Activated gamma-delta T cell treated with Interleukin-2 at 50 U/mL for 16 hours (primary cell): ENCODE results near the gene SH3TC2.

Experiments
- DNase-seq: peaks from one replicate; pipeline ENCODE4 v3.0.0-alpha.2; 2020

The SH3TC2 gene

GRCh38 chr5:149027636-149028035, 35.2 kb downstream of the SH3TC2 start:
- no peak for DNase-seq

- DNase-seq = no peak
Measured at GRCh38 chr5:149024943-149025342, 37.9 kb downstream of the SH3TC2 start.

- DNase-seq = no peak
Measured at GRCh38 chr5:149024477-149024876, 38.4 kb downstream of the SH3TC2 start.

GRCh38 chr5:149022200-149022599, 40.7 kb downstream of the SH3TC2 start:
- no peak for DNase-seq

GRCh38 chr5:149019679-149020078, 43.2 kb downstream of the SH3TC2 start:
- no peak for DNase-seq

GRCh38 chr5:149018909-149019443, 43.9 kb downstream of the SH3TC2 start:
- DNase-seq = no peak

- DNase-seq = no peak
Measured at GRCh38 chr5:149017636-149018035, 45.2 kb downstream of the SH3TC2 start.

GRCh38 chr5:149015561-149015960, 47.3 kb downstream of the SH3TC2 start:
- DNase-seq = no peak

- no peak for DNase-seq
Measured at GRCh38 chr5:149015126-149015525, 47.7 kb downstream of the SH3TC2 start.

- DNase-seq = no peak
Measured at GRCh38 chr5:149014571-149015031, 48.3 kb downstream of the SH3TC2 start.

GRCh38 chr5:149013796-149014195, 49.1 kb downstream of the SH3TC2 start:
- DNase-seq = no peak

- no peak for DNase-seq
Measured at GRCh38 chr5:149012350-149012749, 50.5 kb downstream of the SH3TC2 start.

- DNase-seq = no peak
Measured at GRCh38 chr5:149011728-149012127, 51.1 kb downstream of the SH3TC2 start.

GRCh38 chr5:149011084-149011483, 51.8 kb downstream of the SH3TC2 start:
- DNase-seq = no peak

- DNase-seq = no peak
Measured at GRCh38 chr5:149007174-149007573, 55.7 kb downstream of the SH3TC2 start.

GRCh38 chr5:149006426-149006825, 56.4 kb downstream of the SH3TC2 start:
- no peak for DNase-seq

GRCh38 chr5:149005077-149005892, 57.6 kb downstream of the SH3TC2 start:
- no peak for DNase-seq

GRCh38 chr5:149004559-149004958, 58.3 kb downstream of the SH3TC2 start:
- DNase-seq = no peak

GRCh38 chr5:149002761-149003689, 59.8 kb downstream of the SH3TC2 start:
- DNase-seq = no peak

GRCh38 chr5:149002053-149002452, 60.8 kb downstream of the SH3TC2 start:
- DNase-seq = no peak

GRCh38 chr5:149001162-149001561, 61.7 kb downstream of the SH3TC2 start:
- no peak for DNase-seq

- DNase-seq = no peak
Measured at GRCh38 chr5:148999741-149000140, 63.1 kb downstream of the SH3TC2 start.

- peak; percentile 12 for DNase-seq
Measured at GRCh38 chr5:148998174-148998797, 64.6 kb downstream of the SH3TC2 start.
